ENCODE results near the gene FLNB. TPM values are rescaled to one million over a fixed set of nuclear protein-coding genes. Genes with fewer than 3 reads are reported as not detected.
A peak's percentile ranks its signal among the peaks of the same experiment; 100 is the strongest.

Gene FLNB
- total and polyA plus RNA-seq, 2 of the 4 experiments (the other 2 are of a cell fraction), result 78.0 to 136 TPM

GRCh38 chr3:58204720-58205119 is 196.5 kb downstream of the FLNB start:
- H3K4me2 ChIP-seq (ENCODE audit: low read depth, low read length), result no peak overlapping the region
- intact Hi-C loops (cut with micrococcal nuclease), result no loop called here
- dilution Hi-C loops (cut with HindIII; ENCODE audit: low sequenced_read_pairs, unreplicated experiment), result no loop called here
- no peak overlapping the region for H2BK15ac ChIP-seq (ENCODE audit: low read depth, low read length)
- ATAC-seq (ENCODE audit: low read depth) (no peak), DNase-seq (no peak)
- H3K36me3 ChIP-seq (ENCODE audit: control insufficient read depth, insufficient read depth, low read length), result no peaks in the 10 kb centered on the region
- no peak overlapping the region for H3K4me3 ChIP-seq (ENCODE audit: insufficient read depth, low read depth, low read length)
- H2AFZ ChIP-seq (replicated peaks; ENCODE audit: low read length, poor library complexity), result no peak overlapping the region
- ChIA-PET POLR2A (ENCODE audit: unreplicated experiment) (no interaction called here), CTCF (interaction anchor here (1.1 to 1.2 kb wide), 2 partner anchors 12 to 27 kb away, joined by 3 to 4 read pairs; no protein-coding TSS in a partner anchor)
- H2BK20ac ChIP-seq (ENCODE audit: low read depth, low read length), result no peak overlapping the region
- no peak overlapping the region for H2AK5ac ChIP-seq (ENCODE audit: low read depth, low read length)
- peaks cover 2% of the 10 kb centered on the region; the same call in 1 of the 2 replicates for H3K9me3 ChIP-seq (ENCODE audit: control insufficient read depth, insufficient read depth, low read length)
- no peaks in the 10 kb centered on the region for H3K79me1 ChIP-seq (ENCODE audit: low read depth in 1 of 2, low read length in 2 of 2)
- H3K14ac ChIP-seq (replicated peaks; ENCODE audit: low read depth, low read length), result no peak overlapping the region
- peaks cover 3% of the 10 kb centered on the region for H3K4me1 ChIP-seq (ENCODE audit: control insufficient read depth, insufficient read depth, low read length)
- H4K20me1 ChIP-seq (ENCODE audit: insufficient read depth, low read length), result no peaks in the 10 kb centered on the region
- no peak overlapping the region for H4K8ac ChIP-seq (ENCODE audit: low read depth in 2 of 2, low read length in 2 of 2)
- WGBS, 2 experiments (ENCODE audit: extremely low coverage in 2 of 2, insufficient read length in 1 of 2), result no CpG with 5 or more reads among the region's 4 CpGs
- no peaks in the 10 kb centered on the region for H3K9me1 ChIP-seq (ENCODE audit: insufficient read depth, low read length)
- peaks cover 26% of the 10 kb centered on the region for H3K27me3 ChIP-seq (ENCODE audit: control insufficient read depth, insufficient read depth, low read length)
- H3K18ac ChIP-seq (ENCODE audit: low read depth, low read length), result no peak overlapping the region
- H2AK9ac ChIP-seq (replicated peaks; ENCODE audit: low read depth, low read length, poor library complexity), result no peak overlapping the region
- H4K5ac ChIP-seq (ENCODE audit: low read depth, low read length), result no peak overlapping the region
- no peak overlapping the region for H3K4ac ChIP-seq (ENCODE audit: low read depth, low read length)
- no peak overlapping the region for H3K9ac ChIP-seq (ENCODE audit: low read depth, low read length)
- no TSS peak for BruUV-seq (replicated peaks)
- no peak overlapping the region for H3K27ac ChIP-seq (ENCODE audit: insufficient read depth, low read length)
- in situ Hi-C loops (cut with MboI; ENCODE audit: low sequenced_read_pairs), result no loop called here
- no peak overlapping the region for H3K23ac ChIP-seq (ENCODE audit: low read depth, low read length)
- no peak overlapping the region for H2BK5ac ChIP-seq (ENCODE audit: low read depth, low read length, poor library complexity, severe bottlenecking)
- H3K56ac ChIP-seq (ENCODE audit: extremely low read depth, insufficient read depth, low read length), result no peak overlapping the region
- TF ChIP-seq MAFK (IDR thresholded peaks at IDR 0.05; ENCODE audit: low read depth, low read length) (0 out of 2 replicates have a peak, but pooled peaks have one; percentile 17), MXI1 (IDR thresholded peaks at IDR 0.05; ENCODE audit: borderline replicate concordance, low read depth, low read length) (no peak)
- no peak overlapping the region for H4K91ac ChIP-seq (ENCODE audit: insufficient read depth, low read depth, low read length)
- no peak overlapping the region for H2BK120ac ChIP-seq (ENCODE audit: low read depth, low read length)
